ENCODE data around the gene TRIM73.
A peak's percentile ranks its signal among the peaks of the same experiment; 100 is the strongest.
"Not testable (repeated sequence)": the region's sequence is repeated elsewhere in the genome, so short reads cannot be mapped to it uniquely, and the experiment has no call there.

The TRIM73 gene

GRCh38 chr7:75415829-75416373 is 20.5 kb downstream of the TRIM73 start:
- not testable (repeated sequence) for DNase-seq (ENCODE audit: low read depth)

- DNase-seq (ENCODE audit: low read depth): not testable (repeated sequence)
Measured at GRCh38 chr7:75416787-75417186, 21.4 kb downstream of the TRIM73 start.

DNA sequence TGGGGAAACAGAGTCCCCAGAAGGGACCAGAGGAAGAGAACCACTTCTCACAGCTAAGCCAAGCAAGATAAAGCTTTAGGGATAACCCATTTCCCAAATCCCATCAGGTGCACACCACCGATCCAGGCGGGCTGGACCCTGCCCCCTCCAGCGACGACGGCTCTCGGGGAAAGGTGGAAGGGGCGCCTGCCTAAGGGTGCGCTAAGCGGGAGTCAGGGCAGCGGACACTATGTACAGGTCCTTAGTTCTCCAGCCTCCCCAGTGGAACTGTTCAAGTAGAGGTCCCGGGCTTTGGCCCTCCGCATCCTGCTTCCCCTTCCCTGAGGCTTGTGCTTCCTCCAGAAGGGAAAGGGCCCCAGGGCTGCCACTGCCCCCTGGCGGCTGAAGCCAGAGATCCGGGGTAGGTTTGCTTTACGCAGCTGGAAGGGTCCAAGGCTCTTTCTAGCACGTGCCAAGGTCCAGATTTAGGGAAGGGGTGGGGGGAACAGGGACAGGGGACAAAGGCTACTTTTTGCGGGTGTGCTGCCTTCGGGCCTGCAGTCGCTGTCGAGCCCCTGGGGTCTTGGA is 22.9 kb downstream of the TRIM73 start:
- DNase-seq (ENCODE audit: low read depth): not testable (repeated sequence)

GRCh38 chr7:75419210-75419609 is 23.8 kb downstream of the TRIM73 start:
- not testable (repeated sequence) for DNase-seq (ENCODE audit: low read depth)

DNA sequence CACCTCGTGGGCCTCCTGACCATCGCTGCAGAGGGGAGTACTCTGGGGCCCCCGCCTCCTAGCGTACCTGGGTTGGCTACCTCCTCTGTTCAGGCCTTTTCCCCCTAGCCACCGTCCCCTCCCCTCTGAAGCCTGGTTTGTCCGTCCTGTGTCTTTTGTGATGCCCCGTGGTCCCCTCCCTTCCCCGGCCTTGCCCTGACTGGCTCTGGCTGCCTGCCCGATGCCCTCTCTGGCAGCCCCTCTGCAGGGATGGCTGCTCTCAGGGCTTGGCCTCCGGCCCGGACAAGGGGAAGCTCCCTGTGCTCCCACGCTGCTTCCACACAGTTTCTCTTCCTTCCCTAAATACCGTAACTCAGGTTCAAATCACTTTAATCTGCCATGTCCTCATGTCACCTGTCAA is 24.3 kb downstream of the TRIM73 start:
- DNase-seq (ENCODE audit: low read depth): not testable (repeated sequence)

- DNase-seq (ENCODE audit: low read depth): not testable (repeated sequence)
Measured at GRCh38 chr7:75420152-75420551, 24.7 kb downstream of the TRIM73 start.

GRCh38 chr7:75421798-75422710 is 26.6 kb downstream of the TRIM73 start:
- not testable (repeated sequence) for DNase-seq (ENCODE audit: low read depth)

DNA sequence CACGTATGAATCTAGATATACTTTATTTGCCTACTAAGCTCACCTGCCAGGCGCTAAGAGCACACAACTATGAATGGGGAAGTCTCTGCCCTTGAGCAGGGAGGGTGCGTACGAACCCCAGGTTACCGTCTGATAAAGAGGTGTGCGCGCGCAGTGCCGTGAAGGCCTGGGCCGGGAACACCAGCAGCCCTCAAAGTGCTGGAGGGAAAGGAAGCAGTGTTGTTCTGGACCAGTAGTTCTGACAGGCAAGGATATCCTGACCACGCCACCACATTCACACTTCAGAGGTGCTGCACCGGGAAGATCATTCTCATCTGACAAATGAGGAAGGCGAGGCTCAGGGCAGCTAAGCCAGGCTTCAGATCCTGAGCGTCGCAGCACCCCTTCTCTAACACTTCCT is 28.1 kb downstream of the TRIM73 start:
- not testable (repeated sequence) for DNase-seq (ENCODE audit: low read depth)

DNA sequence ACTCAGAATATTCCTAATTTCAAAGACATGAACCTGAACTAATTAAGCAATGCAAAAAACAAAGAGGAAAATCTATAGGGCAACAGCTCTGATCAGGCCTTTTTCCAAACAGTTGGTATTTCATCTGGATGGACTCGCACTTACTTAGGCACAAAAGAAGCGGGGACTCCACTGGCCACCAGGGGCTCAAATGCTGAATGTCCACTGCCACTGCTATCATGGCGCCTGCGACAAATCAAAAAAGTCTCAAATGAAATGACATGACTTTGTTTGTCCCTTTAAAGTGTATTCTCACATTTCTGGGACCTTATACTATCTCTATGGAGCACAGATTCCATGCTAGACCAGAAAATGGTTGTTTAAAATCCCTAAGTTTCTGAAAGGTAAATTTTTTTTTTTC is 43.6 kb downstream of the TRIM73 start:
- not testable (repeated sequence) for DNase-seq (ENCODE audit: low read depth)

DNA sequence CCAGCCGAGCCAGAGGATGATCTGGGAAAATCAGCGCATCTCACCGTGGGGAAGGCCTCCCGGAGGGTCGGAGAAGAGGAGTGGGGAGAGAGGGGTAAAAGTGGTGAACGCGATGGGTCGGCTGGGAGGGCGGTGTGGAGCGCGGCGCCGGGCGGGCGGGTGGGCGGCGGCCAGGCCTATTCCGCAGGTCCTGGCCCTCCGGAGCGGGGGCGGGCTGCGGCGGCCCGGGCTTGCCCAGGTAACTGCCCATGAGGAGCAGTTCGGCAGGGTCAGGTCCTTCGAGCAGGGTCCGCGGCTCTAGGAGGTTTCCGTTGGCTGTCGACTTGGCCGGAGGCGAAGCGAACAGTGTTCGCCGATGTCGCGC is 46.7 kb downstream of the TRIM73 start:
- not testable (repeated sequence) for DNase-seq (ENCODE audit: low read depth)

DNA sequence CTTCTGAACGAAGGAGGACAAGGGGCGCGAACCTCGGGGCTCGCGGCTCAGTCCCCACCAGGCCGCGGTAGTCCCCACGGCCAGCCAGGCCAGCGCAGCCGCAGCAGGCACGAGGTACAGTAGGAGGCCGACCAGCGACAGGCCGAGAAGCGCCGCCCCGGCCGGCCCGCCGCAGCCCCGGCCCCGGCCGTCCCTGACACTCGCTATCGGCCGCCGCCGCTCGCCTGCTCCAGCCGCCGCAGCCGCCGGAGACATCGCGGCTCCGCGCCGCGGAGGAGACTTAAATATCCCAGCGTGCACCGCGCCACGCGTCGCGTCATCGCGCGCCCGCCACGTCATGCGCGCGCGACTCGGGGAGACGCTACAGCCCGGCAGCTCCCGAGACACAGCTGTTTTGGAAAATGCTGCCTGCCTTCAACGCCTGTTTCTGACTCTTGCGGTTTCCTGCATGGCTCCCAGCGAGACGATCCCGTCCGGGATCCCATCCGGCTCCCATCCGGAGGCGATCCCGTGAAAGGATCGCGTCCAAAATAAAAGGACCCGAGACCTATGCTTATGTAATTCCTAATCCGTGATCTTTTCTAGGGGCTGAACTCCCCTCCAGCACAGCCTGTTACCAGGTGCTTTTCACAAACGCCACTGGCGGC is 47.2 kb downstream of the TRIM73 start:
- DNase-seq (ENCODE audit: low read depth): peak; percentile 9

- DNase-seq (ENCODE audit: low read depth): not testable (repeated sequence)
Measured at GRCh38 chr7:75449946-75450345, 54.5 kb downstream of the TRIM73 start.

DNA sequence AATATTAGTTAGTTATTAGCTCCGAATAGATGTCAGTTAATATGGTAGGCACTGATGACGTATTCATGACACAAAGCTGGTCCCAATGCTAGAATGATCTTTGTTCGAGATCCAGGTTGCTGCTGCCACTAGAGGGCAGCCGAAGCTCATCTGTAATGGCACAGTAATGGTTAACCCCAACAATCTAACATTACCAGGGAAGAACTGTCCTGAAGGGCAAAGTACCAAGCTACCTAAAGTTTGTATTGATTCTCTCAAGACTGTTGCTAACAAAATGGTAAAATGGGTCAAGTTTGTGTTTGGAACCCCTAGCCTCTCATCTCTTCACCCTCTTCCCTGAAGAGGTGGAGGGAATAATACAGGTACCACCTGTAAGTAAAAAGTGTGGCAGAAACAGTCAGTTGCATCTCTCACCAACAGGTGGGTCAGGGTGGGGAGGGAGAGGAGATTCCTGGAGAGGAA is 57.1 kb downstream of the TRIM73 start:
- not testable (repeated sequence) for DNase-seq (ENCODE audit: low read depth)

All from activated T-cell treated with anti-CD3 and anti-CD28 coated beads for 1 hour (primary cell).